Measurements from ENCODE around the gene BAZ2A.

The BAZ2A gene

GRCh38 chr12:56599797-56600196 lies 30.3 kb downstream of the BAZ2A start:
- in situ Hi-C loops (cut with MboI; ENCODE audit: low sequenced_read_pairs), result no loop called here

GRCh38 chr12:56599041-56599440 lies 31.1 kb downstream of the BAZ2A start:
- in situ Hi-C loops (cut with MboI; ENCODE audit: low sequenced_read_pairs), result no loop called here

GRCh38 chr12:56596815-56597214 lies 33.3 kb downstream of the BAZ2A start:
- in situ Hi-C loops (cut with MboI; ENCODE audit: low sequenced_read_pairs), result no loop called here

GRCh38 chr12:56593909-56594621 lies 36.1 kb downstream of the BAZ2A start:
- in situ Hi-C loops (cut with MboI; ENCODE audit: low sequenced_read_pairs), result no loop called here

- in situ Hi-C loops (cut with MboI; ENCODE audit: low sequenced_read_pairs), result no loop called here
Observed at GRCh38 chr12:56591961-56592360, 38.2 kb downstream of the BAZ2A start.

GRCh38 chr12:56591126-56591525 lies 39.0 kb downstream of the BAZ2A start:
- in situ Hi-C loops (cut with MboI; ENCODE audit: low sequenced_read_pairs), result no loop called here

GRCh38 chr12:56590237-56590830 lies 39.8 kb downstream of the BAZ2A start:
- in situ Hi-C loops (cut with MboI; ENCODE audit: low sequenced_read_pairs), result no loop called here

- in situ Hi-C loops (cut with MboI; ENCODE audit: low sequenced_read_pairs), result no loop called here
Observed at GRCh38 chr12:56589783-56590182, 40.3 kb downstream of the BAZ2A start.

GRCh38 chr12:56585098-56585497 lies 45.0 kb downstream of the BAZ2A start:
- in situ Hi-C loops (cut with MboI; ENCODE audit: low sequenced_read_pairs), result no loop called here

GRCh38 chr12:56581418-56582145 lies 48.5 kb downstream of the BAZ2A start:
- in situ Hi-C loops (cut with MboI; ENCODE audit: low sequenced_read_pairs), result no loop called here

- in situ Hi-C loops (cut with MboI; ENCODE audit: low sequenced_read_pairs), result loop anchor here (10.0 kb wide), 1 partner anchor 64 kb away; no protein-coding TSS in a partner anchor
Observed at GRCh38 chr12:56578983-56579546, 51.1 kb downstream of the BAZ2A start.

GRCh38 chr12:56577248-56577647 lies 52.9 kb downstream of the BAZ2A start:
- in situ Hi-C loops (cut with MboI; ENCODE audit: low sequenced_read_pairs), result loop anchor here (10.0 kb wide), 1 partner anchor 62 kb away; no protein-coding TSS in a partner anchor

- in situ Hi-C loops (cut with MboI; ENCODE audit: low sequenced_read_pairs), result loop anchor here (10.0 kb wide), 1 partner anchor 59 kb away; no protein-coding TSS in a partner anchor
Observed at GRCh38 chr12:56574210-56574609, 55.9 kb downstream of the BAZ2A start.

GRCh38 chr12:56572288-56572687 lies 57.8 kb downstream of the BAZ2A start:
- in situ Hi-C loops (cut with MboI; ENCODE audit: low sequenced_read_pairs), result loop anchor here (10.0 kb wide), 1 partner anchor 57 kb away; no protein-coding TSS in a partner anchor

- in situ Hi-C loops (cut with MboI; ENCODE audit: low sequenced_read_pairs), result loop anchor here (10.0 kb wide), 1 partner anchor 56 kb away; no protein-coding TSS in a partner anchor
Observed at GRCh38 chr12:56571121-56571520, 59.0 kb downstream of the BAZ2A start.

- in situ Hi-C loops (cut with MboI; ENCODE audit: low sequenced_read_pairs), result no loop called here
Observed at GRCh38 chr12:56568146-56568545, 62.0 kb downstream of the BAZ2A start.

- in situ Hi-C loops (cut with MboI; ENCODE audit: low sequenced_read_pairs), result no loop called here
Observed at GRCh38 chr12:56565510-56566101, 64.5 kb downstream of the BAZ2A start.

GRCh38 chr12:56551070-56551469 lies 79.1 kb downstream of the BAZ2A start:
- in situ Hi-C loops (cut with MboI; ENCODE audit: low sequenced_read_pairs), result no loop called here

GRCh38 chr12:56546680-56547079 lies 83.4 kb downstream of the BAZ2A start:
- in situ Hi-C loops (cut with MboI; ENCODE audit: low sequenced_read_pairs), result no loop called here
